ENCODE results near the gene LPIN2.
"Not testable (repeated sequence)": the region's sequence is repeated elsewhere in the genome, so short reads cannot be mapped to it uniquely, and the experiment has no call there.

LPIN2 gene, protein sequence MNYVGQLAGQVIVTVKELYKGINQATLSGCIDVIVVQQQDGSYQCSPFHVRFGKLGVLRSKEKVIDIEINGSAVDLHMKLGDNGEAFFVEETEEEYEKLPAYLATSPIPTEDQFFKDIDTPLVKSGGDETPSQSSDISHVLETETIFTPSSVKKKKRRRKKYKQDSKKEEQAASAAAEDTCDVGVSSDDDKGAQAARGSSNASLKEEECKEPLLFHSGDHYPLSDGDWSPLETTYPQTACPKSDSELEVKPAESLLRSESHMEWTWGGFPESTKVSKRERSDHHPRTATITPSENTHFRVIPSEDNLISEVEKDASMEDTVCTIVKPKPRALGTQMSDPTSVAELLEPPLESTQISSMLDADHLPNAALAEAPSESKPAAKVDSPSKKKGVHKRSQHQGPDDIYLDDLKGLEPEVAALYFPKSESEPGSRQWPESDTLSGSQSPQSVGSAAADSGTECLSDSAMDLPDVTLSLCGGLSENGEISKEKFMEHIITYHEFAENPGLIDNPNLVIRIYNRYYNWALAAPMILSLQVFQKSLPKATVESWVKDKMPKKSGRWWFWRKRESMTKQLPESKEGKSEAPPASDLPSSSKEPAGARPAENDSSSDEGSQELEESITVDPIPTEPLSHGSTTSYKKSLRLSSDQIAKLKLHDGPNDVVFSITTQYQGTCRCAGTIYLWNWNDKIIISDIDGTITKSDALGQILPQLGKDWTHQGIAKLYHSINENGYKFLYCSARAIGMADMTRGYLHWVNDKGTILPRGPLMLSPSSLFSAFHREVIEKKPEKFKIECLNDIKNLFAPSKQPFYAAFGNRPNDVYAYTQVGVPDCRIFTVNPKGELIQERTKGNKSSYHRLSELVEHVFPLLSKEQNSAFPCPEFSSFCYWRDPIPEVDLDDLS

DNA sequence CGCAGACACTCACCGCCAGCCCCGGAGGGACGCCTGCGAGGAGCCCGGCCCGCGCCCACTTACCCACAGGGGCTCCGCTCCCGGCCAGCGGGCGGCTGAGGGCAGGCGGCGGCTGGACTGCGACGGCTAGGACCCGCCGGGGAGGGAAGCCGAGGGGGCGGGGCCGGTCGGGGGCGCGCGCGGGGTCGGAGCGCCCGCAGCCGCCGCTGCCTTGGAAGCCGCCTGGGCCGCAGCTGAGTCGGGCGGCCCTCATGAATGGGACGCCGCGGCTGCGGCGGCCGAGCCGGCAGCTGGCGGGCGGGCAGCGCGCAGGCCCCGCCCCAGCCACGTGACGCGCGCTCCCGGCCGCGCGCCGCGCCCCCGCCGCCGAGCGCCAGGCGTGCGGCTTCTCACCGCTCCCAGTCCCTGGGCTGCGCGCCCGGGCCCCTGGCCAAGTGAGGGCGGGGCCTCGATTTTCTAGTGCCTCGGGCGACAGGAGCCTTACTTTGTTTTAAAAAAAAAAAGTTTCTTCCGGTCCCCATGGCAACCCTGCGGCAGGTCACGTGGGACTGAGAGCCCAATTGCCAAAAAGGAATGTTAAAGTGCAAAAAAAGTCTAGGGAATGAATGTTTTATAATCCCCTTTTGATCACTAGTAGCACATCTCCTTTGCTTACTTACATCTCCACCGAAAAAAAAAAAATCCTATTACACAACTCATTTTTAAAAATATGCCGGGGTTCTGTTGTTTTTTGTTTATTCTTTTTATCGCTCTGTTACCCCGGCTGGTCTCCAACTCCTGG lies at the start of gene LPIN2:
Gene LPIN2, minus strand, starts transcription at position 121 of the 781 bp plus-strand sequence. CDS start 52,304 bp downstream, outside the sequence.
- peak; percentile 18 to 99 (median 89) for DNase-seq

DNA sequence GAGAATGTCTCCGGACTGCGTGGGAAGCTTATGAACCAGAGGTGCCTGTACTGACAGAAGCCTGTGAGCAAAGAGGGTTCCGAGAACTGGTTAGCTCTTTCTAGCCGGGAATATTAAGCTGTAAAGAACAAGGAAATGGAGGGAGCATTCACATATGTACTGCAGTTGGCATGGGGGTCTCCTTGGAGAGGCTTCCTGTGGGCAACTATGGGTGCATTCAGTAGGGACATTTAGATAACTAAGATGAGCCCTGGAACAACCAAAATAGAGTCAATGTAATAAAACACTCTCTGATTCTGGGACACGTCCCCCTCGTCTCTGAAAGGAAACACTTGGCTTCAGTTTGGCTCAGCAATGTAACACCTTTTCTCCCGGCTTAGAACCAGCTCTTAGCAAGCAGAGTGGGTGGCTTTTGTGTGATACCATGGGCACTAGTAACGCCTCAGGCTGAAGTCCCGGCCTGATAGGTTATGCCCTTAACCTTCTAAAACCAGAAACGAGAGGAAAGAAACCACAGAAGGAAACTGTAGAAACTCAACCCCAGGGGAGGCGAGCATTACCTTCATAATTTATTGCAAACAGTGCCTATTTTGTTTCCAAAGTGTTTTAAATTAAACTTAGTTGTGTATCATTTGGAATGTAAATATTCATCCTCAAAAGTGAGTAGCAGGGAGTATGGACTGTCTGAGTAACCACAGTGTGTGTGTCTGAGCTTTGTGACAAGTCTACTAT lies 48.8 kb upstream of the LPIN2 start:
- DNase-seq, result no peak

DNA sequence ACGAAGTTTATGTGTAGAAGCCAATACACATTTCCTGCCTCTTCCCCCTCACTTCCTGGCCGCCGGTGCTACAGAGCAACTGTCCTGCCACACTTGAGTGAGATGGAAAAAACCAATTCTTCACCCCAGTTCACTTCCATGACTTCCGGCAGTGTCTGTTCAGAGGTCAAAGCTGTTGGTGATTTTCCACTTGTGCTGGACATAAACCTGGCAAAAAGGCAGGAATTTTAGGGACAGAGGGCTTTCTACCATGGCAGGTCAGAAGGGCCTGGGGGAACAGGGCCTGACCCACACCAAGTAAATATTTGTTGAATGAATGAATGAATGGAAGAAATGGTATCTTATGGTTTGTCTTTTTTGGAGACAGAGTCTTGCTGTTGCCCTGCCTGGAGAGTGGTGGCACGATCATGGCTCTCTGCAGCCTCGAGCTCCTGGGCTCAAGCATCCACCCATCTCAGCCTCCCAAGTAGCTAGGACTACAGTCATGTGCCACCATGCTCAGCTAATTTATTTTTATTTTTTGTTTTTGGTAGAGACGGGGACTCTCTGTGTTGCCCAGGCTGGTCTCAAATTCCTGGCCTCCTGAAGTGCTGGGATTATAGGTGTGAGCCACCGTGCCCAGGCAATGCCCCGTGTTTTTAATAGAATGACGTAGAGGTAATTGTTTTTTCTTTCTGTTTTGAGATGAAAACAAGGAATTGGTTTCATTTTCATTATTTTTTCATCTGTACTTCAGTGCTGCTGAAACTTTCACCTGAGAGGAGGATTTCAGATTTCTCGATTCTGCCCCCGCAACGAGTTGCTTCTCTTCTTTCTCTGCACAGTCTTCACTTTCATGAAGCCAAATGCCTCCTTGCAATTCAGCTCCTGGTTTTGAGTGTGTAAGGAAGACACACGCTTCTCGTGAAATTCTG lies 48.0 kb upstream of the LPIN2 start:
- DNase-seq, result no peak

DNA sequence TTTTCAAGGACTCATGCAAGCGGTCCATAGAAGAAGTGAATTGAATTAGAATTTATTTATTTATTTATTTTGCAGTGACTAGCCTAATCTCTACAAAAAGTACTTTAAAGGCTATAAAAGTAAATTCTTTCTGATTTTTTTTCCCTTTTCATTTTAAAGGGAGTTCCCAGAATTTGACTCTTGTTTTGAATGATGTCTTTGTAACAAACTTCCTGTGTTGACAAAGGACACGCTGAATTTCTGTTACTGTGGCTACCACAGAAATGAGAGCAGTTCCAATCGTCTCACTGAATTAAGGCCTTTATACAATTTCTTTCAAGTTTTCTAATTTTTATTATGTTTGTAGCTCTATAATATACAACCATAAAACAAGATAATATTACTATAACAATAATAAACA lies 46.3 kb upstream of the LPIN2 start:
- no peak for DNase-seq

DNA sequence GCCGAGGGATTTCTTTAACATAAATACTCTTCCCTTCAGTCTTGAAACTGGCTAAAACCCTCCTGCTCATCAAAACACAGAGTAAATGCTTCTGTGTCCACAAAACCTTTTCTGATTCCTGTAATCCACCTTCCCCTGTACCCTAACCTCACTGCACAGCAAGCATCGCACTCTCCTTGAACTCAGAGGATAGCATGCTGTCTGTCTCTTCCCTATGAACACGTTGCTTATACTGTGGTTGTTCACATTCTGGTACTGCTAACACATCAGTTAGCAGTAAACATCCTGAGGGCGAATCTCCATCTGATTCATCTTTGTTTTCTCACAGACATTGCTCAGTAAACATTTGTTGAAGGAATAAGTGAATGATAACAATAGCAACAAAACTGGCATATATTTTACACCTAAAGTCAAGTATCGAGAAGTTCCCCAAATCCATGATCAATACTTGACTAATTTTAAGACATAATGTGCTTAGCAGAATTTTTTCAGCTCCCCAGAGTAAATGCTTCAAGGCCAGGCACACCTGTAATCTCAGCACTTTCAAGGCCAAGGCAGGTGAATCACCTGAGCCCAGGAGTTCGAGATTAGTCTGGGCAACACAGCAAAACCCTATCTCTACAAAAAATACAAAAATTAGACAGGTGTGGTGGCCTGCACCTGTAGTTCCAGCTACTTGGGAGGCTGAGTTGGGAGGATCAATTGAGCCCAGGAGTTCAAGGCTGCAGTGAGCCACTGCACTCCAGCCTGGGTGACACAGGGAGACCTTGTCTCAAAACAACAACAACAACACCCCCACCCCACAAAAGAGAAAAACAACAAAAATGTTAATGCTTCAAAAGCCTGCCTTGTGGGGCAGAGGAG lies 45.6 kb upstream of the LPIN2 start:
- DNase-seq, result no peak

DNA sequence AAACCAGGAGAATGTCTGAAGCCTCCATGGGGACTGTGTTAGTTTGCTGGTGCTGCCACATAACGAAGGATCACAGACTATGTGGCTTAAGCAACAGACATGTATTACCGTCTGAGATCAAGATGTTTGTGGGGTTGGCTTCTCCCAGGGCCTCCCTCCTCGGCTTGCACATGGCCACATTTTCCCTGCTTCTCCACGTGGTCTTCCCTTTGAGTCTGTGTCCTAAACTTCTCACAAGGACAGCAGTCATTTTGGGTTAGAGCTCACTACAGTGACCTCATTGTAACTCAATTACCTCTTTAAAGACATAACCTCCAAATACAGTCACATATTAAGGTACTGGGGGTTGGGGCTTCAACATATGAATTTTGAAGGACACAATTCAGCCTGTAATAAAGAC lies 44.6 kb upstream of the LPIN2 start:
- no peak for DNase-seq

DNA sequence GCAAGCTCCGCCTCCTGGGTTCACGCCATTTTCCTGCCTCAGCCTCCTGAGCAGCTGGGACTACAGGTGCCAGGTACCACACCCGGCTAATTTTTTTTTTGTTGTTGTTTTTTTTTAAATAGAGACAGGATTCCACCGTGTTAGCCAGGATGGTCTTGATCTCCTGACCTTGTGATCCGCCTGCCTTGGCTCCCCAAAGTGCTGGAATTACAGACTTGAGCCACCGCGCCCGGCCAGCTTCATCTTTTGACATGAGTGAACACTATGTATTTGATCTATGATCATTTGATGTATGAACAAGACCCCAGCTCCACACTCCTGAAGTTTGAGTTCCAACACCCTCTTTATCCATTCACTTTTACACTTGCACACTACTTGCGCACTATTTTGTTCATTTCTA lies 43.4 kb upstream of the LPIN2 start:
- no peak for DNase-seq

DNA sequence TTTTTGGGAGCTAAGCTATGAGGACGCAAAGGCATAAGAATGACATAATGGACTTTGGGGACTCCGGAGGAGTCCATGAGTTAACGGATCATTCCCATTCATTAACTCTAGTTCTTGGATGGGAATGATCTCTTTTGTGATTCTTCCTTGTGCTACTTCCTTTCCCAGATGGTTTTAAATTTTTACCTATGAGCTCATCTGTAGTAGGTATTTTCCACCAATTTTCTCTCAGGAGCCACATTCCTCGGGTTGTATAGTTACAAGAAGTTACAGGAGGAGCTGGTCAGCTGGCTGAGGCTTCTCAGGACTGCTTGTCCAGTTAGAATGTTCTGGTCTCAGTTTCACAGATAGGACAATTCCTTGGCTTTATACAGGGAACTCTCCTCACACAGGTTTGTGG lies 42.9 kb upstream of the LPIN2 start:
- no peak for DNase-seq

DNA sequence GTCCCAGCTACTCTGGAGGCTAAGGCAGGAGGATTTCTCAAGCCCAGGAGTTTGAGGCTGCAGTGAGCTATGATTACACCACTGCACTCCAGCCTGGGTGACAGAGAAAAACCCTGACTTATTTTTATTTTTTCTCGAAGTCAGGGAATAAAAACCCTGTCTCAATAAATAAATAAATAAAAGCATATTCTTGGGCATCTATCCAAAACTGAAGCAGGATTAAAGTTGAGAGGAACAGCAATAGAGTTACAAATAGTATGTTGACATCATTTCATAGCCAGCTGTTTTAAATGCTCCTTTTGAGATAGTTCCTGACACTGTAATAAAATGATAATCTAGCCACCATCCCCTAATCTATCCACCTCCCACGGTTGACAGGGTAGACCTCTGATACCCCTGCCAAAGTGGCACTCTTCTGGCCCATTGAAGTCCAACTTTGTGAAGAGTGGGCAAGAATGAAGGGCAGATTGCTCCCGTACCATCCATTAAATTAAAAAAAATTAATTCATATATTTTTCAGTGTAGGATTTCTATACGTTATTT lies 42.3 kb upstream of the LPIN2 start:
- no peak for DNase-seq

DNA sequence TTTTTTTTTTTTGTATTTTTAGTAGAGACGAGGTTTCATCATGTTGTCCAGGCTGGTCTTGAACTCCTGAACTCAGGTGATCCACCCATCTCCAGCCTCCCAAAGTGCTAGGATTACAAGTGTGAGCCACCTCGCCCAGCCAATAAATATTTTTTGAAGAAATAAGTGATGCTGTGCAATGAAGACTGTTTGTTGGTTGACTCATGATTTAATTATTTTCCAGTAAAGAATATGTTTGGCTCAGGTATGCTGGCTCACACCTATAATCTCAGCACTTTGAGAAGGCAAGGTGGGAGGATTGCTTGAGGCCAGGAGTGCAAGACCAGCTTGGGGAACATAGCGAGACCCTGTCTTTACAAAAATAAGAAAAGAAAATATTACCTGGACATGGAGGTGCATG lies 41.8 kb upstream of the LPIN2 start:
- no peak for DNase-seq

DNA sequence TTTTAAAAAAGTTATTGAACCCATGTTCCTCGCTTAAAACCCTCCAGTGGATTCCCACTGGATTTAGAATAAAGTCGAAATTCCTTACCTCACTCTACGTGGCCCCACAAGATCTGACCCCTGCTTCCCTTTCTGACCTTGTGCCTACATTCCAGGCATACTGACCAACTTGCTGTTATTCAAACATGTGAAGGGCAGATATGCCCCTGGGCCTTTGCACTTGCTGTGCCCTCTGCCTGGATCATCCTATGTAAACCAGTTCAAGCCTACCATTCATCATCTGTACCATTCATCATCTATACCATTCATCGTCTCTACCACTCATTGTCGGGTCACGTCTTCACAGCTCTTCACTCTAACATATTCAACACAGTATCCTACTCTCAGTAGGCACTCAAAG lies 41.3 kb upstream of the LPIN2 start:
- DNase-seq, result no peak

DNA sequence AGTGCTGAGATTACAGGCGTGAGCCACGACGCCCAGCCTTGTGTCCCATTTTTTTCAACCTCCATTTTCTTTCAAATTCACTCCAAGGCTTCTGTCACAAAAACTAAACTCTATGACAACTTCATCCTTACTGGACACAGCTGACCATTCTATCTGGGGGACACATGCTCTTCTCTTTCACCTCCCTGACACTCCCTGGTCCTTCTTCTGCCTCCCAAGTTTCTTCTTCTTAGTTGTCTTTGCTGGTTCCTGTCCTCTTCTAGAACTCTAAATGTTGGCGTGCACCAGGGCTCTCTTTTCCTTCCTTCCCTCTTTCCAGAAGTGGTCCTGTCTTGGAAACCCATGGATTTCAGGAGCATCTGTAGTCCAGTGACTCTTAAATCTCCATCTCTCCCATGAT lies 40.1 kb upstream of the LPIN2 start:
- DNase-seq, result no peak

DNA sequence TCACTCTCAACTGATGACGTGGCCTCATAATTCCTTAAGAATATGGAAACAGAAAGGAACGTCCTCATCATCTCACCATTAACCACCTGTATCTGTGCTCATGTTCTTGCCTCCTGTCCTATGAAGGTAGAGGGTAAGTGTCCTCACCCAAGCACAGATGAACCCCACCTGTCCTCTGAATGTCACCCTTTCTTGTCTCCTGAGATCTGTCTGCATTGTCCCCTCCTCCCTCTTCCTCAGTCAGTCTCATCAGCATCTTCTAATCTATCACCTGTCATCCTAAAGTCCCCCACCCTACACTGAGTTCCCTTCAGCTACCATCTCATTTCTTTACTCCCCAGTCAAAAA lies 39.4 kb upstream of the LPIN2 start:
- DNase-seq, result no peak

DNA sequence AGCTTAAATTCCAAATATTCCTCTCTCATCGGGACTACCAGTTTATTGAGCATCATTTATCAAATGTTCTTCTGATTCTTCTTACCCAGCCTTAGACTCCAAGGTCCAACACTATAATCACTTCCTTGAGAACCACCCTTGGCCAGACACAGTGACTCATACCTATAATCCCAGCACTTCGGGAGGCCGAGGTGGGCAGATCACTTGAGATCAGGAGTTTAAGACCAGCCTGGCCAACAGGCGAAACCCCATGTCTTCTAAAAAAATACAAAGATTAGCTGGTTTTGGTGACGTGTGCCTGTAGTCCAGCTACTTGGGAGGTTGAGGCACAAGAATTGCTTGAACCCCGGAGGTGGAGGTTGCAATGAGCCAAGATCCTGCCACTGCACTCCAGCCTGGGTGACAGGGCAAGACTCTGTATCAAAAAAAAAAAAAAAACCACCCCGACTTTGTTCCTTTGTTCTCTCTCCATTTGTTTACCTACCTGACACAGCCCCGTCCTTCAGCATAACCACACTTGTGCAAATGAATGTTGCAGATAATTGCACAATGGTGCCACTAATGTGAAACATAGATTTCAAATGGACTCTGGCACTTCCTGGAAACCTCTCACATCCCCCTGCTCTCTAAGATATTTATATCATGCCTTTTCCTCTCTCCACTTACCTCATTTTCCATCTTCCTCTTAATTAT lies 38.9 kb upstream of the LPIN2 start:
- no peak for DNase-seq

DNA sequence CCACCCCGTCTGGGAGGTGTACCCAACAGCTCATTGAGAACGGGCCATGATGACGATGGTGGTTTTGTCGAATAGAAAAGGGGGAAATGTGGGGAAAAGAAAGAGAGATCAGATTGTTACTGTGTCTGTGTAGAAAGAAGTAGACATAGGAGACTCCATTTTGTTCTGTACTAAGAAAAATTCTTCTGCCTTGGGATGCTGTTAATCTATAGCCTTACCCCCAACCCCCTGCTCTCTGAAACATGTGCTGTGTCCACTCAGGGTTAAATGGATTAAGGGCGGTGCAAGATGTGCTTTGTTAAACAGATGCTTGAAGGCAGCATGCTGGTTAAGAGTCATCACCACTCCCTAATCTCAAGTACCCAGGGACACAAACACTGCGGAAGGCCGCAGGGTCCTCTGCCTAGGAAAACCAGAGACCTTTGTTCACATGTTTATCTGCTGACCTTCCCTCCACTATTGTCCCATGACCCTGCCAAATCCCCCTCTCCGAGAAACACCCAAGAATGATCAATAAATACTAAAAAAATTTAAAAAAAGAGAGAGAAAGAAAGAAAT lies 37.0 kb upstream of the LPIN2 start:
- DNase-seq, result not testable (repeated sequence)

DNA sequence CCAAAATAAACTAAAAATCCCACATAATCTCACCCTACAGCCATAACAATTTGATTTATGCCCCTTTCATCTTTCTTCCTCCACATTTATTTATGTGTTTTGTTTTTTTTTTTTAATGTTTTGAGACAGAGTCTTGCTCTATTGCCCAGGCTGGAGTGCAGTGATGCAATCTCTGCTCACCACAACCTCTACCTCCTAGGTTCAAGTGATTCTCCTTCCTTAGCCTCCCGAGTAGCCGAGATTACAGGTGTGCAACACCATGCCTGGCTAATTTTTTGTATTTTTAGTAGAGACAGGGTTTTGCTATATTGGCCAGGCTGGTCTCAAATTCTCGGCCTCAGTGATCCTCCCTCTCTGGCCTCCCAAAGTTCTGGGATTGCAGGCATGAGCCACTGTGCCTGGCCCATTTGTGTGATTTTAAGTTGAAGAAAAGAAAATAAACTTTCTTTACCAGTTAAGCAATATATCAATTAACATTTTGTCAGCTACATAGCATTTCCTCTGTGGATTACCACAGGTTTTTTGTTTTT lies 35.9 kb upstream of the LPIN2 start:
- no peak for DNase-seq

DNA sequence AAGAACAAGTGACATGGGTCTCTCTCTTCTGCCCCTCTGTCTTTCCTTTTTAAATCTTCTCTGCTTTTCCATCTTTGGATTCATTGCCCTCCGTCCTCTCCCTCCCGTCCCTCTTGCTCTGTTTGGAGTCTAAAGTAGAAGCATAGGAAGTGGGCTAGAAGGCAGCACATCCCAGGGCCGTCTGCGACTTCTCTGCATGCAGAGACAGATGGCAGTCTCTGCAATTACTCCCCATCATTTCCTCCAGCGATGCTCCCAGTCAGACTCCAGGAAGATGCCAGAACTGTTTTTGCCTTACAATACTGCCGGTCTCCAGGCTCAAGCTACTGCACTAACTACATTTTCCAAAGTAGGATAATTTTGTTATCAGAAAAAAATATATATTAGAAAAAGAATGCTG lies 35.2 kb upstream of the LPIN2 start:
- DNase-seq, result peak in 1 of 56 donors; percentile 5
